Measurements from ENCODE around the gene ABCC12.

GRCh38 chr16:48138543-48138942, 17.2 kb downstream of the ABCC12 start:
- no peak for TF ChIP-seq REST (IDR thresholded peaks at IDR 0.05; ENCODE audit: low read depth)
- TF ChIP-seq YY1 (IDR thresholded peaks at IDR 0.05; ENCODE audit: low read depth): no peak
- TF ChIP-seq CEBPB (IDR thresholded peaks at IDR 0.05): no peak
- TF ChIP-seq RAD21 (IDR thresholded peaks at IDR 0.05; ENCODE audit: low read depth): no peak
- no peak for TF ChIP-seq TCF12 (IDR thresholded peaks at IDR 0.05; ENCODE audit: low read depth)
- TF ChIP-seq MAX (IDR thresholded peaks at IDR 0.05): no peak

Measured in Ishikawa (cell line).